ENCODE results near the gene SYCP3.
A peak's percentile ranks its signal among the peaks of the same experiment; 100 is the strongest.
"Not testable (repeated sequence)": the region's sequence is repeated elsewhere in the genome, so short reads cannot be mapped to it uniquely, and the experiment has no call there.

The SYCP3 gene

DNA sequence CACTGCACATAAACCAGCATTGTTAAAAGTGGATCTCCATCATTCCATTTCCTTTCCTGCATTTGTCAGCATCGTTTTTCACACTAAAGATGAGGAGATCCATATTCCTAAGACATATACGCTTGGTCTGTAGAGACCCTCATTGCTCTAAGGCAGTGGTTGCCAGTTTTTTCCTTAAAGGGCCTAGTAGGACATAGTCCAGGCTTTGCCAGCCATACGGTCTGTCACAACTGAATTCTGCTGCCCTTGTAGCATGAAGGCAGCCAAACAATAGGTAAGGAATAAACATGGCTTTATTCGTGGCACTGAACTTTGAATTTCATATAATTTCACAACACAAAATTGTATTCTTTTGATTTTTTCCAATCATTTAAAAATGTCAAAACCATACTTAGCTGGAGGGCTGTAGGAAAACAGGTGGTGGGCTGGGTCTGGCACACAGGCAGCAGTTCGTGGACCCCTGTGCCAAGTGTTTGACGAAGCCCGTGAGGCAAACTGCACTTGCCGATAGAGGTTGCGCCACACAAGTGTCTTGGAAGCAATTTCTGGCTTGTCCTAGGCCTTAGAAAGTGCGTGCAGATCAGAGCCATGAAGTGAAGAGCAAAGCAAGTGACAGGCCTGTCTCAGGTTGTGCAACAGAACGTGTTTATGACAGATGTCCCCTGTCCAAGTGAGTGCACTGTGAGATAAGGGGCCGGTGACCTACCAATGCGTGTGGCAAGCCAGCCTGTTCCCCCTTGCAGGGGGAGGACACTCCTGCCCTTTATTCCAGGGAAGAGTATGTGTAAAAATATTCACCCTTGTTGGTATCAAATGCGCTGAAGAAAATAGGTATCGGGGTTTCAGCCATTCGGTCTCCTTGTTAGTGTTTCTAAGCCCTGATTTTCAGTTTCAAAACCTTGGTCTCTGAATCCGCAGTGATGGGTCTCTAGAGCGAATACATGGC is 42.7 kb downstream of the SYCP3 start:
- Histone ChIP-seq H3K27me3 (ENCODE audit: control insufficient read depth, insufficient read depth, low read length) (peaks cover 19% of the 10 kb centered on the region), H3K36me3 (ENCODE audit: control insufficient read depth, insufficient read depth, low read length) (no peaks in the 10 kb centered on the region), H3K4me1 (ENCODE audit: control insufficient read depth, insufficient read depth, low read length) (peaks cover 13% of the 10 kb centered on the region), H3K27ac (ENCODE audit: low read depth, low read length) (no peak overlapping the region), H3K9ac (ENCODE audit: low read depth, low read length) (peak overlapping the region; percentile 55; the same call in 1 of the 2 replicates), H3K4me3 (ENCODE audit: low read depth, low read length) (peak overlapping the region; percentile 86), H3K9me3 (ENCODE audit: control insufficient read depth, insufficient read depth, low read length) (no peaks in the 10 kb centered on the region)

- Histone ChIP-seq H3K4me1 (ENCODE audit: control insufficient read depth, insufficient read depth, low read length) (peaks cover 13% of the 10 kb centered on the region), H3K4me3 (ENCODE audit: low read depth, low read length) (no peak overlapping the region), H3K9ac (ENCODE audit: low read depth, low read length) (no peak overlapping the region), H3K9me3 (ENCODE audit: control insufficient read depth, insufficient read depth, low read length) (no peaks in the 10 kb centered on the region), H3K27ac (ENCODE audit: low read depth, low read length) (no peak overlapping the region), H3K27me3 (ENCODE audit: control insufficient read depth, insufficient read depth, low read length) (peaks cover 19% of the 10 kb centered on the region), H3K36me3 (ENCODE audit: control insufficient read depth, insufficient read depth, low read length) (no peaks in the 10 kb centered on the region)
These were observed 43.6 kb downstream of the SYCP3 start for GRCh38 chr12:101695706-101696105.

DNA sequence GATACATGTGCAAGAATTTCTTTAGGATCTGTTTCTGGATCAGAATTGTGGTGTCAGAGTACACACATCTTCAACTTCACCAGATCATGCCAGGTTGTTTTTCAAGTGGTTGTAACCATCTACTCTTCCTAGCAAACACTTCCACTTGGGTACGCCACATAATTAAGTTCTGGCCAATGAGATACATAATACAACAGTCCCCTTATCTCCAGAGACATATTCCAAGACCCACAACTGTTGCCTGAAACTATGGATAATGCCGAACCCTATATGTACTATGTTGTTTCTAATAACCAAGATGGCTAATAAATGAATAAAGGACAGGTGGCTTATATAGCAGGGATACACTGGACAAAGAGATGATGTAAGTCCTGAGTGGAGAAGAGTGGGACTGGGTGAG is 44.3 kb downstream of the SYCP3 start:
- H3K36me3 ChIP-seq (ENCODE audit: control insufficient read depth, insufficient read depth, low read length): no peaks in the 10 kb centered on the region
- H3K27ac ChIP-seq (ENCODE audit: low read depth, low read length): no peak overlapping the region
- no peak overlapping the region for H3K4me3 ChIP-seq (ENCODE audit: low read depth, low read length)
- peaks cover 19% of the 10 kb centered on the region for H3K27me3 ChIP-seq (ENCODE audit: control insufficient read depth, insufficient read depth, low read length)
- peaks cover 9% of the 10 kb centered on the region; the same call in 1 of the 2 replicates for H3K4me1 ChIP-seq (ENCODE audit: control insufficient read depth, insufficient read depth, low read length)
- no peak overlapping the region for H3K9ac ChIP-seq (ENCODE audit: low read depth, low read length)
- no peaks in the 10 kb centered on the region for H3K9me3 ChIP-seq (ENCODE audit: control insufficient read depth, insufficient read depth, low read length)

DNA sequence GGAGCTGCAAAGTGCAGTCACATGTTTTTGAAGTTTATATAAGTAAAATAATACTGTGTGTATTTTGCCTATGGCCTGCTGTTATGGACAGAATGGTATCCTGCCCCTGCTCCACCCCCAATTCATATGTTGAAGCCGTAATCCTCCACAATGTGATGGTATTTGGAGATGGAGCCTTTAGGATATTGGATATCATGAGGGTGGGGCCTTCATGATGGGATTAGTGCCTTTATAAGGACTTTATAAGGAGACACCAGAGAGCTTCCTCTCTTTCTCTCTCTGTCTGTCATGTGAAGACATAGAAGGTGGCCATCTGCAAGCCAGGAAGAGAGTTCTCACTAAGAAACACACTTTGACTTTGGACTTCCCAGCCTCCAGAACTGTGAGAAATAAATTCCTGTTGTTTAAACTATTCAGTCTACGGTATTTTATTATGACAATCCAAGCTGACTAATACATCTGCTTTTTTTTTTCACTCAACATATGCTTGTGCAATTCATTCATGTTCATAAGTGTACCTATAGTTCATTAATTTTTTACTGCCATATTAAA is 44.9 kb downstream of the SYCP3 start:
- Histone ChIP-seq H3K36me3 (ENCODE audit: control insufficient read depth, insufficient read depth, low read length) (no peaks in the 10 kb centered on the region), H3K4me3 (ENCODE audit: low read depth, low read length) (no peak overlapping the region), H3K9me3 (ENCODE audit: control insufficient read depth, insufficient read depth, low read length) (no peaks in the 10 kb centered on the region), H3K4me1 (ENCODE audit: control insufficient read depth, insufficient read depth, low read length) (peaks cover 9% of the 10 kb centered on the region; the same call in 1 of the 2 replicates), H3K9ac (ENCODE audit: low read depth, low read length) (no peak overlapping the region), H3K27ac (ENCODE audit: low read depth, low read length) (no peak overlapping the region), H3K27me3 (ENCODE audit: control insufficient read depth, insufficient read depth, low read length) (peaks cover 19% of the 10 kb centered on the region)

- peaks cover 4% of the 10 kb centered on the region; the same call in 1 of the 2 replicates for H3K4me1 ChIP-seq (ENCODE audit: control insufficient read depth, insufficient read depth, low read length)
- no peaks in the 10 kb centered on the region for H3K36me3 ChIP-seq (ENCODE audit: control insufficient read depth, insufficient read depth, low read length)
- no peaks in the 10 kb centered on the region for H3K9me3 ChIP-seq (ENCODE audit: control insufficient read depth, insufficient read depth, low read length)
- no peak overlapping the region for H3K27ac ChIP-seq (ENCODE audit: low read depth, low read length)
- peaks cover 12% of the 10 kb centered on the region for H3K27me3 ChIP-seq (ENCODE audit: control insufficient read depth, insufficient read depth, low read length)
- H3K4me3 ChIP-seq (ENCODE audit: low read depth, low read length): no peak overlapping the region
- H3K9ac ChIP-seq (ENCODE audit: low read depth, low read length): no peak overlapping the region
These were observed 47.7 kb downstream of the SYCP3 start for GRCh38 chr12:101691503-101692096.

DNA sequence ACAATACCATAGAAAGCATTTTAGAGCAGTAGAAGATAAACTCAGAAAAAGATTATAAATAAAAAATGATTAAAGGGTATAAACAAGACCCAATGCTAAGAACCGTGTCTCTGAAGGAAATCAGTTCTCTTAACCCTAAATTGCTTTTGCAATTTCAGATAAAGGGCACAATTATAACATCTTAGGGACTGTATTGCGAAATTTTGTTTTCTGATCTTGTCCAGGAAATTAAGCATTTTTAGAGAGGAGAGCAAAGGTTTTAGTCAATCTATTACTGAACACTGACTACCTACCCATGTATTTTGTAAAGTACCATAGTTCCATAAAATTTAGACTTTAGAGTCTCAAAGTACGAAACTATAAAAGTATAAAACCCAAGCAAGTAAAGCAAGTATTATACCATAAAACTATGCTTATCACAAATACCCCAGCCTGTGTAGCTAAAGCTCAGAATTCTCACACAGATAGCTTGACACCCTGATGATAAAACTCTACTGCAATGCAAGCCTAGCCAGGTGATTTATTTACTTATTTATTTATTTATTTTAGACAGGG is 48.6 kb downstream of the SYCP3 start:
- no peaks in the 10 kb centered on the region for H3K36me3 ChIP-seq (ENCODE audit: control insufficient read depth, insufficient read depth, low read length)

DNA sequence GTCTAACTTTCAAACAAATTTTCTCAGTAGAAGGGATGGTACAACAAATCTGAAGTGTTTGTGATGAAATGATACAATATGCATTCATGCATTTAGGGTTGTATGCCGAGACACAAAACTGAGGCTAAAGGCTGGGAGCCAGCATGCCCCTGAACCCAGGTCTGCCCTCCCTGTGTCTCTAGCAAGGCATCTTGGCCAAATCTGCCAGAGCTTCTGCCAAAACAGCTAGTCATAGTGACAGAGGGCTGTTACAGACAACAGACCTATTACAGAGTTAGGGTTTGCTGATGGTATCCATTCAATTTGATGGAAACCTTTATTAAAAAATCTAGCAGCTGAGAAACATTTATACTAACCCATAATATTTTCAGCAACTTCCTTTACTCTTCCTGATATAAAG is 53.1 kb downstream of the SYCP3 start:
- Histone ChIP-seq H3K9ac (ENCODE audit: low read depth, low read length) (no peak overlapping the region), H3K27me3 (ENCODE audit: control insufficient read depth, insufficient read depth, low read length) (no peaks in the 10 kb centered on the region), H3K4me1 (ENCODE audit: control insufficient read depth, insufficient read depth, low read length) (peaks cover 17% of the 10 kb centered on the region; the same call in 1 of the 2 replicates), H3K27ac (ENCODE audit: low read depth, low read length) (no peak overlapping the region), H3K4me3 (ENCODE audit: low read depth, low read length) (no peak overlapping the region), H3K9me3 (ENCODE audit: control insufficient read depth, insufficient read depth, low read length) (no peaks in the 10 kb centered on the region), H3K36me3 (ENCODE audit: control insufficient read depth, insufficient read depth, low read length) (no peaks in the 10 kb centered on the region)

More for the DNA sequence above, 48.6 kb downstream of the SYCP3 start:
- Histone ChIP-seq H3K4me3 (ENCODE audit: low read depth, low read length) (no peak overlapping the region), H3K27me3 (ENCODE audit: control insufficient read depth, insufficient read depth, low read length) (peaks cover 3% of the 10 kb centered on the region), H3K27ac (ENCODE audit: low read depth, low read length) (no peak overlapping the region), H3K4me1 (ENCODE audit: control insufficient read depth, insufficient read depth, low read length) (0 out of 2 replicates have a peak, but pooled peaks cover 2% of the 10 kb centered on the region), H3K9me3 (ENCODE audit: control insufficient read depth, insufficient read depth, low read length) (no peaks in the 10 kb centered on the region), H3K9ac (ENCODE audit: low read depth, low read length) (no peak overlapping the region)

DNA sequence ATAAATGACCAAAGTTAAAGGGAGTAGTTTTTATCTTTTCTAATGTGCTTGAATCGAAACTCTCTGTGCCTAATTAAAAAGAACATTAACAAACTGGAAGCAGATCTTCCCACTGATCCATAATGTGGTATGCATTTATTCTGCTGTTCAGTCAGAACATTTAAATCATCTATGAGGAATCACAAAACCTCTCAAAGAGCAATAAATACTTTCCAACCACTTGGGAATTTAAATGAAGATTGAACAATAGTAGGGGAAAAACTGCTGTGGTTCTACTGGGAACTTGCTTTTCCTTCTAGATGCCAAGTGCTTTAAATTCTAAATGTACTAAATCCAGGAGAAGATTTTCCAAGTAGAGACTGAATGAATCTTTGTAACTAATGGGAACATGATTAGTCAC is 54.2 kb downstream of the SYCP3 start:
- Histone ChIP-seq H3K27ac (ENCODE audit: low read depth, low read length) (no peak overlapping the region), H3K36me3 (ENCODE audit: control insufficient read depth, insufficient read depth, low read length) (no peaks in the 10 kb centered on the region), H3K27me3 (ENCODE audit: control insufficient read depth, insufficient read depth, low read length) (no peaks in the 10 kb centered on the region), H3K9ac (ENCODE audit: low read depth, low read length) (no peak overlapping the region), H3K4me3 (ENCODE audit: low read depth, low read length) (no peak overlapping the region), H3K9me3 (ENCODE audit: control insufficient read depth, insufficient read depth, low read length) (no peaks in the 10 kb centered on the region), H3K4me1 (ENCODE audit: control insufficient read depth, insufficient read depth, low read length) (peaks cover 17% of the 10 kb centered on the region; the same call in 1 of the 2 replicates)

DNA sequence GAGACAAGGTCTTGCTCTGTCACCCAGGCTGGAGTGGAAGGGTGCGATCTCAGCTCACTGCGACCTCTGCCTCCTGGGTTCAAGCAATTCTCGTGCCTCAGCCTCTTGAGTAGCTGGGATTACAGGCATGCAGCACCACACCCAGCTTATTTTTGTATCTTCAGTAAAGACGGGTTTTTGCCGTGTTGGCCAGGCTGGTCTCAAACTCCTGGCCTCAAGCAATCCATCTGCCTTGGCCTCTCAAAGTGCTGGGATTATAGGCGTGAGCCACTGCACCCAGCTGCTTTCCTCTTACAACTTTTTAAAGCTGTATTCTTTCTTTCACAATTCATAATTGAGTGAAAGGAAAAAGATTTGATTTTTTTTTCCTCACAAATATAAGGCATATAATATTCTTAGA is 57.6 kb downstream of the SYCP3 start:
- not testable (repeated sequence) for H3K9me3 ChIP-seq (ENCODE audit: control insufficient read depth, insufficient read depth, low read length); H3K4me3 ChIP-seq (ENCODE audit: low read depth, low read length); H3K27me3 ChIP-seq (ENCODE audit: control insufficient read depth, insufficient read depth, low read length); H3K36me3 ChIP-seq (ENCODE audit: control insufficient read depth, insufficient read depth, low read length); H3K27ac ChIP-seq (ENCODE audit: low read depth, low read length); H3K9ac ChIP-seq (ENCODE audit: low read depth, low read length)
- peaks cover 17% of the 10 kb centered on the region; the same call in 1 of the 2 replicates for H3K4me1 ChIP-seq (ENCODE audit: control insufficient read depth, insufficient read depth, low read length)

- no peaks in the 10 kb centered on the region for H3K9me3 ChIP-seq (ENCODE audit: control insufficient read depth, insufficient read depth, low read length)
- no peak overlapping the region for H3K4me3 ChIP-seq (ENCODE audit: low read depth, low read length)
- no peaks in the 10 kb centered on the region for H3K36me3 ChIP-seq (ENCODE audit: control insufficient read depth, insufficient read depth, low read length)
- H3K27me3 ChIP-seq (ENCODE audit: control insufficient read depth, insufficient read depth, low read length): no peaks in the 10 kb centered on the region
- H3K4me1 ChIP-seq (ENCODE audit: control insufficient read depth, insufficient read depth, low read length): peaks cover 16% of the 10 kb centered on the region; the same call in 1 of the 2 replicates
- no peak overlapping the region for H3K27ac ChIP-seq (ENCODE audit: low read depth, low read length)
- no peak overlapping the region for H3K9ac ChIP-seq (ENCODE audit: low read depth, low read length)
These were observed 58.6 kb downstream of the SYCP3 start for GRCh38 chr12:101680647-101681046.
